Naive thymus-derived CD4-positive, alpha-beta T cell (primary cell): ENCODE measurements around the gene FER. TPM values are rescaled to one million over a fixed set of nuclear protein-coding genes. Genes with fewer than 3 reads are reported as not detected.

Source experiments
- ATAC-seq: fragments of 150-1000 bp; cut with Tn5 transposase; 2 replicates; pipeline ENCODE4 v1.10.0; 2021; ENCODE audit warnings: mild to moderate bottlenecking, moderate library complexity
- CTCF ChIA-PET: fragments of 350-600 bp; sonication (Branson Sonifier 250); formaldehyde crosslinking; loops from one replicate; lab custom pipeline; 2021; ENCODE audit warnings: antibody characterized with exemption; lab: Charles Lee
- POLR2A ChIA-PET: fragments of 350-600 bp; sonication (Branson Sonifier 250); formaldehyde crosslinking; loops from one replicate; lab custom pipeline; 2021; ENCODE audit warnings: antibody characterized with exemption, inconsistent platforms; lab: Charles Lee
- DNase-seq, 9 donors: peaks; one replicate each; pipeline versions ENCODE4 v3.0.0 to v3.0.0-alpha.2; 2020 to 2022; ENCODE audit warnings: mixed read lengths in 1 of 9
- H3K27ac ChIP-seq: one replicate; pipeline ENCODE4 v1.7.0; 2013; ENCODE audit warnings: mild to moderate bottlenecking, low read depth, low read length, moderate library complexity
- H3K27me3 ChIP-seq, 2 donors: one replicate each; pipeline ENCODE4 v1.7.0; 2013; ENCODE audit warnings: low read length in 2 of 2, mild to moderate bottlenecking in 2 of 2, moderate library complexity in 2 of 2; ENCODE audit not compliant: control insufficient read depth in 2 of 2, insufficient read depth in 2 of 2
- H3K36me3 ChIP-seq, 3 experiments: 1 replicate in 2 of 3; 2 replicates in 1 of 3; pipeline ENCODE4 v1.7.0; 2013; ENCODE audit warnings: low read length in 3 of 3, mild to moderate bottlenecking in 3 of 3, moderate library complexity in 1 of 3; ENCODE audit not compliant: insufficient read depth in 3 of 3, control insufficient read depth in 2 of 3
- H3K4me1 ChIP-seq, 2 donors: one replicate each; pipeline ENCODE4 v1.7.0; 2013; ENCODE audit warnings: low read length in 2 of 2, mild to moderate bottlenecking in 2 of 2, moderate library complexity in 1 of 2; ENCODE audit not compliant: control insufficient read depth in 2 of 2, insufficient read depth in 2 of 2
- H3K4me3 ChIP-seq: 2 replicates; pipeline ENCODE4 v1.7.0; 2013; ENCODE audit warnings: mild to moderate bottlenecking, low read length
- H3K9me3 ChIP-seq, 3 experiments: 1 replicate in 2 of 3; 2 replicates in 1 of 3; pipeline ENCODE4 v1.7.0; 2013; ENCODE audit warnings: low read length in 3 of 3; ENCODE audit not compliant: control insufficient read depth in 2 of 3
- H3K27ac Mint-ChIP-seq, 9 donors: one replicate each; pipeline ENCODE4 v1.8.0; 2020 to 2022; ENCODE audit warnings: mixed read lengths in 9 of 9, mild to moderate bottlenecking in 8 of 9, moderate library complexity in 5 of 9, inconsistent platforms in 2 of 9
- H3K27me3 Mint-ChIP-seq, 5 donors: one replicate each; pipeline ENCODE4 v1.8.0; 2021 to 2022; ENCODE audit warnings: mixed read lengths in 5 of 5, mild to moderate bottlenecking in 1 of 5
- H3K36me3 Mint-ChIP-seq, 5 donors: one replicate each; pipeline ENCODE4 v1.8.0; 2020 to 2022; ENCODE audit warnings: mixed read lengths in 5 of 5, mild to moderate bottlenecking in 3 of 5, inconsistent platforms in 1 of 5
- H3K4me1 Mint-ChIP-seq, 7 donors: one replicate each; pipeline ENCODE4 v1.8.0; 2020 to 2022; ENCODE audit warnings: mixed read lengths in 7 of 7, mild to moderate bottlenecking in 3 of 7, inconsistent platforms in 1 of 7
- H3K4me3 Mint-ChIP-seq, 10 donors: one replicate each; pipeline ENCODE4 v1.8.0; 2020 to 2022; ENCODE audit warnings: mild to moderate bottlenecking in 10 of 10, mixed read lengths in 10 of 10, moderate library complexity in 6 of 10, inconsistent platforms in 2 of 10
- H3K9me3 Mint-ChIP-seq, 11 donors: one replicate each; pipeline ENCODE4 v1.8.0; 2020 to 2022; ENCODE audit warnings: mixed read lengths in 11 of 11, mild to moderate bottlenecking in 4 of 11, inconsistent platforms in 1 of 11, moderate library complexity in 1 of 11
- intact Hi-C, 2 donors: fragments of 100-400 bp; cut with micrococcal nuclease; formaldehyde crosslinking; loops; one replicate each; pipeline ENCODE4 v1.15.1; 2023
- polyA plus RNA-seq, 2 donors: library from polyadenylated mRNA; unstranded; fragments of 300-500 nt; fragmentation: Illumina TruSeq; gene quantifications; one replicate each; pipeline ENCODE4 v1.2.3, GENCODE V29; 2021
- total RNA-seq, 6 experiments: library from RNA in 5 of 6; stranded (reverse) in 5 of 6; gene quantifications; 1 replicate in 5 of 6; 2 replicates in 1 of 6; pipeline ENCODE4 v1.2.3 and lab custom pipeline; 2021 to 2026

FER gene
- total and polyA plus RNA-seq, 7 experiments from 2014 or later = 2.7 to 17.6 (median 13.8) TPM

- intact Hi-C loops = no loop called here
- POLR2A ChIA-PET = no interaction called here
- Histone ChIP-seq H3K27ac (no peak overlapping the region), H3K9me3 (no peaks in the 10 kb centered on the region), H3K4me1 (no peaks in the 10 kb centered on the region), H3K27me3 (no peaks in the 10 kb centered on the region), H3K4me3 (no peak overlapping the region), H3K36me3 (no peaks in the 10 kb centered on the region)
- DNase-seq (no peak), ATAC-seq (no peak)
- peaks cover 0 to 12% (median 0%) of the 10 kb centered on the region in 7 donors for H3K4me1 Mint-ChIP-seq
- H3K4me3 Mint-ChIP-seq = no peak overlapping the region
- peaks cover 0 to 3% (median 0%) of the 10 kb centered on the region in 11 donors for H3K9me3 Mint-ChIP-seq
- peaks cover 0 to 3% (median 0%) of the 10 kb centered on the region in 5 donors for H3K36me3 Mint-ChIP-seq
- H3K27ac Mint-ChIP-seq = no peak overlapping the region
- H3K27me3 Mint-ChIP-seq = peaks cover 4 to 9% (median 5%) of the 10 kb centered on the region in 5 donors
- CTCF ChIA-PET = no interaction called here
Measured at GRCh38 chr5:109195667-109196066, 448.0 kb downstream of the FER start.

GRCh38 chr5:109196087-109196822 is 448.6 kb downstream of the FER start:
- CTCF ChIA-PET = no interaction called here
- intact Hi-C loops = no loop called here
- Mint-ChIP-seq H3K4me1 (peaks cover 0 to 10% (median 0%) of the 10 kb centered on the region in 7 donors), H3K27me3 (peaks cover 4 to 13% (median 8%) of the 10 kb centered on the region in 5 donors), H3K4me3 (no peak overlapping the region), H3K36me3 (peaks cover 0 to 3% (median 0%) of the 10 kb centered on the region in 5 donors), H3K9me3 (peaks cover 0 to 3% (median 0%) of the 10 kb centered on the region in 11 donors), H3K27ac (no peak overlapping the region)
- DNase-seq (no peak), ATAC-seq (no peak)
- no peaks in the 10 kb centered on the region for H3K36me3 ChIP-seq
- no peak overlapping the region for H3K4me3 ChIP-seq
- no peaks in the 10 kb centered on the region for H3K9me3 ChIP-seq
- H3K27ac ChIP-seq = no peak overlapping the region
- no peaks in the 10 kb centered on the region for H3K27me3 ChIP-seq
- H3K4me1 ChIP-seq = no peaks in the 10 kb centered on the region
- POLR2A ChIA-PET = interaction anchor here (0.8 kb wide), 1 partner anchor 368 kb away, joined by 3 read pairs; no protein-coding TSS in a partner anchor

- DNase-seq = no peak
- peaks cover 0 to 3% (median 0%) of the 10 kb centered on the region in 5 donors for H3K36me3 Mint-ChIP-seq
- no peak overlapping the region for H3K4me3 Mint-ChIP-seq
- peaks cover 0 to 3% (median 0%) of the 10 kb centered on the region in 11 donors for H3K9me3 Mint-ChIP-seq
- Histone ChIP-seq H3K27ac (no peak overlapping the region), H3K27me3 (no peaks in the 10 kb centered on the region), H3K4me3 (no peak overlapping the region), H3K36me3 (no peaks in the 10 kb centered on the region), H3K9me3 (no peaks in the 10 kb centered on the region), H3K4me1 (no peaks in the 10 kb centered on the region)
- POLR2A ChIA-PET = interaction anchor here (0.8 kb wide), 1 partner anchor 367 kb away, joined by 3 read pairs; no protein-coding TSS in a partner anchor
- intact Hi-C loops = no loop called here
- H3K27me3 Mint-ChIP-seq = peaks cover 4 to 14% (median 8%) of the 10 kb centered on the region in 5 donors
- H3K27ac Mint-ChIP-seq = no peak overlapping the region
- peaks cover 0 to 7% (median 0%) of the 10 kb centered on the region in 7 donors for H3K4me1 Mint-ChIP-seq
- ATAC-seq = no peak
- CTCF ChIA-PET = no interaction called here
Measured at GRCh38 chr5:109196823-109197160, 449.1 kb downstream of the FER start.

- H3K36me3 Mint-ChIP-seq = peaks cover 0 to 6% (median 0%) of the 10 kb centered on the region in 5 donors
- no peaks in the 10 kb centered on the region for H3K36me3 ChIP-seq
- DNase-seq (no peak), ATAC-seq (no peak)
- POLR2A ChIA-PET = no interaction called here
- no peak overlapping the region for H3K4me3 Mint-ChIP-seq
- CTCF ChIA-PET = no interaction called here
- H3K27ac Mint-ChIP-seq = no peak overlapping the region
- H3K4me1 Mint-ChIP-seq = no peaks in the 10 kb centered on the region
- peaks cover 0 to 12% (median 2%) of the 10 kb centered on the region in 11 donors for H3K9me3 Mint-ChIP-seq
- no peaks in the 10 kb centered on the region for H3K27me3 ChIP-seq
- H3K27me3 Mint-ChIP-seq = peaks cover 4 to 14% (median 13%) of the 10 kb centered on the region in 5 donors
- intact Hi-C loops = no loop called here
- H3K27ac ChIP-seq = no peak overlapping the region
- no peak overlapping the region for H3K4me3 ChIP-seq
- H3K9me3 ChIP-seq = peaks cover 0 to under 1% (median 0%) of the 10 kb centered on the region in 3 experiments
- H3K4me1 ChIP-seq = no peaks in the 10 kb centered on the region
Measured at GRCh38 chr5:109199289-109199688, 451.6 kb downstream of the FER start.

GRCh38 chr5:109199799-109200620 is 452.3 kb downstream of the FER start:
- no peaks in the 10 kb centered on the region for H3K4me1 Mint-ChIP-seq
- Histone ChIP-seq H3K9me3 (peaks cover 0 to 8% (median 0%) of the 10 kb centered on the region in 3 experiments), H3K4me3 (no peak overlapping the region), H3K27me3 (no peaks in the 10 kb centered on the region), H3K36me3 (no peaks in the 10 kb centered on the region), H3K27ac (no peak overlapping the region), H3K4me1 (no peaks in the 10 kb centered on the region)
- H3K27me3 Mint-ChIP-seq = peaks cover 4 to 14% (median 13%) of the 10 kb centered on the region in 5 donors
- ChIA-PET CTCF (no interaction called here), POLR2A (no interaction called here)
- H3K36me3 Mint-ChIP-seq = peaks cover 0 to 11% (median 3%) of the 10 kb centered on the region in 5 donors
- H3K4me3 Mint-ChIP-seq = no peak overlapping the region
- intact Hi-C loops = no loop called here
- no peak overlapping the region for H3K27ac Mint-ChIP-seq
- DNase-seq = no peak
- H3K9me3 Mint-ChIP-seq = peaks cover 0 to 19% (median 7%) of the 10 kb centered on the region in 11 donors
- no peak for ATAC-seq

GRCh38 chr5:109215040-109215439 is 467.3 kb downstream of the FER start:
- H3K27ac Mint-ChIP-seq = no peak overlapping the region
- no peaks in the 10 kb centered on the region for H3K36me3 ChIP-seq
- peaks cover 1 to 27% (median 17%) of the 10 kb centered on the region in 5 donors for H3K27me3 Mint-ChIP-seq
- DNase-seq (no peak), ATAC-seq (no peak)
- H3K4me3 ChIP-seq = no peak overlapping the region
- no peak overlapping the region for H3K27ac ChIP-seq
- H3K27me3 ChIP-seq = no peaks in the 10 kb centered on the region
- H3K36me3 Mint-ChIP-seq = peaks cover 0 to 16% (median 0%) of the 10 kb centered on the region in 5 donors
- intact Hi-C loops = no loop called here
- ChIA-PET POLR2A (no interaction called here), CTCF (no interaction called here)
- no peak overlapping the region for H3K4me3 Mint-ChIP-seq
- no peaks in the 10 kb centered on the region for H3K4me1 Mint-ChIP-seq
- peaks cover 0 to 65% (median 20%) of the 10 kb centered on the region in 11 donors for H3K9me3 Mint-ChIP-seq
- H3K4me1 ChIP-seq = no peaks in the 10 kb centered on the region
- H3K9me3 ChIP-seq = no peaks in the 10 kb centered on the region
